Measurements from ENCODE around the gene UBQLN4. TPM values are rescaled to one million over a fixed set of nuclear protein-coding genes. Genes with fewer than 3 reads are reported as not detected.

The UBQLN4 gene
- total RNA-seq, 3 donors from 2014 or later: 22.1 to 27.1 (median 23.3) TPM

GRCh38 chr1:156001021-156001661 is 52.5 kb downstream of the UBQLN4 start:
- no peak for TF ChIP-seq CTCF (IDR thresholded peaks at IDR 0.05)
- TF ChIP-seq POLR2A (IDR thresholded peaks at IDR 0.05): no peak
- TF ChIP-seq POLR2AphosphoS5 (IDR thresholded peaks at IDR 0.05): no peak
- Histone ChIP-seq H3K9me3 (no peaks in the 10 kb centered on the region), H3K4me3 (peak overlapping the region in 1 of 3 donors; percentile 15), H3K36me3 (no peaks in the 10 kb centered on the region), H3K27me3 (no peaks in the 10 kb centered on the region), H3K4me1 (peaks cover 0 to 5% of the 10 kb centered on the region in 2 donors), H3K27ac (peak overlapping the region; percentile 54 to 72)
- peak in 1 of 2 donors; percentile 78 for DNase-seq (ENCODE audit: low spot score in 2 of 2)
- intact Hi-C loops (cut with DNase I; ENCODE audit: low total_unique reads): no loop called here

- H3K4me1 ChIP-seq: peaks cover 0 to 5% of the 10 kb centered on the region in 2 donors
- TF ChIP-seq POLR2AphosphoS5 (IDR thresholded peaks at IDR 0.05) (no peak), POLR2A (IDR thresholded peaks at IDR 0.05) (no peak), CTCF (IDR thresholded peaks at IDR 0.05) (no peak)
- no peak overlapping the region for H3K27ac ChIP-seq
- H3K27me3 ChIP-seq: no peaks in the 10 kb centered on the region
- H3K9me3 ChIP-seq: no peaks in the 10 kb centered on the region
- intact Hi-C loops (cut with DNase I; ENCODE audit: low total_unique reads): no loop called here
- no peak for DNase-seq (ENCODE audit: low spot score in 2 of 2)
- no peaks in the 10 kb centered on the region for H3K36me3 ChIP-seq
- H3K4me3 ChIP-seq: no peak overlapping the region
Measured at GRCh38 chr1:155999964-156000363, 53.6 kb downstream of the UBQLN4 start.

DNA sequence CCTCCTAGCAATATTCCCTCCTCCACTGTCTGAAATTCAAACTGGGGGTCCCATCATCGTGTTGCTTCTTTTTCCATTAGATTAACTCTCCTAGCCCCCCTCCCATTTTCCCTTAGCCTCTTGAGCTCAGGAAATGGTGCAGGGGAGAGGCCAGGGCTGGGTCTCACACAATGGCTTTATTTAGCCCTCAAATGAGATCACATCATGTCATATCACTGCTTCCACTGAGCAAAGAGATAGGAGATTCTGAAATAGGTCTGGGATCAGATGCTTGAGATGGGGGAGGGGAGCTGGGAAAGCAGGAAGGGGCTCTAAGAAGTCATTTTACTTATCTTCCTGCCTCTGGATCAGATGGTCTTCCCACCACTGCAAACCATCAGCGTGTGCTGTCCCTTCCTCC is 57.4 kb downstream of the UBQLN4 start:
- no peak for TF ChIP-seq POLR2AphosphoS5 (IDR thresholded peaks at IDR 0.05)
- TF ChIP-seq POLR2A (IDR thresholded peaks at IDR 0.05): no peak
- no peak for TF ChIP-seq CTCF (IDR thresholded peaks at IDR 0.05)
- no peaks in the 10 kb centered on the region for H3K27me3 ChIP-seq
- no peak for DNase-seq (ENCODE audit: low spot score in 2 of 2)
- H3K9me3 ChIP-seq: no peaks in the 10 kb centered on the region
- peaks cover 0 to 4% of the 10 kb centered on the region in 2 donors for H3K4me1 ChIP-seq
- no peaks in the 10 kb centered on the region for H3K36me3 ChIP-seq
- intact Hi-C loops (cut with DNase I; ENCODE audit: low total_unique reads): no loop called here
- no peak overlapping the region for H3K27ac ChIP-seq
- no peak overlapping the region for H3K4me3 ChIP-seq

DNA sequence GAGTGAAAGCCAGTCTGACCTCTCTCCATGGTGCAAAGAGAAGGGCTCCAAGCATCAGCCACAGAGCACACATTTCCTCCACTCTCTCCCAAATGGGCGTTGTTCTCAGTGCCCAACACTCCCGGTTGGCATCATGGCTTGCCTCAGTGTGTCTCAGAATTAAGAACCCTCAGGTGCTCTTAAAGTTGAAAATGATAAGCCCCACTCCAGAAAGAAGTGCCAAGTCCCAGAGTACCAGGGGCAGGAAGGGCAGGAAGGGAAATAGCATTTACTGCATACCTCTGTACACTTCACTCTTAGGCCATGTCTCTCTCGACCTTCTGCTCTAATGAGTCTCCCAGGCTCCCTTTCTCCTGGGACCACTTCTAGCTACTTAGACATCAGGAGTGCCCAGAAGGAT is 60.0 kb downstream of the UBQLN4 start:
- Histone ChIP-seq H3K4me1 (no peaks in the 10 kb centered on the region), H3K4me3 (no peak overlapping the region), H3K27me3 (no peaks in the 10 kb centered on the region), H3K9me3 (no peaks in the 10 kb centered on the region), H3K27ac (no peak overlapping the region), H3K36me3 (no peaks in the 10 kb centered on the region)
- TF ChIP-seq POLR2A (IDR thresholded peaks at IDR 0.05): no peak
- TF ChIP-seq POLR2AphosphoS5 (IDR thresholded peaks at IDR 0.05): no peak
- TF ChIP-seq CTCF (IDR thresholded peaks at IDR 0.05): no peak
- DNase-seq (ENCODE audit: low spot score in 2 of 2): no peak
- intact Hi-C loops (cut with DNase I; ENCODE audit: low total_unique reads): no loop called here

DNA sequence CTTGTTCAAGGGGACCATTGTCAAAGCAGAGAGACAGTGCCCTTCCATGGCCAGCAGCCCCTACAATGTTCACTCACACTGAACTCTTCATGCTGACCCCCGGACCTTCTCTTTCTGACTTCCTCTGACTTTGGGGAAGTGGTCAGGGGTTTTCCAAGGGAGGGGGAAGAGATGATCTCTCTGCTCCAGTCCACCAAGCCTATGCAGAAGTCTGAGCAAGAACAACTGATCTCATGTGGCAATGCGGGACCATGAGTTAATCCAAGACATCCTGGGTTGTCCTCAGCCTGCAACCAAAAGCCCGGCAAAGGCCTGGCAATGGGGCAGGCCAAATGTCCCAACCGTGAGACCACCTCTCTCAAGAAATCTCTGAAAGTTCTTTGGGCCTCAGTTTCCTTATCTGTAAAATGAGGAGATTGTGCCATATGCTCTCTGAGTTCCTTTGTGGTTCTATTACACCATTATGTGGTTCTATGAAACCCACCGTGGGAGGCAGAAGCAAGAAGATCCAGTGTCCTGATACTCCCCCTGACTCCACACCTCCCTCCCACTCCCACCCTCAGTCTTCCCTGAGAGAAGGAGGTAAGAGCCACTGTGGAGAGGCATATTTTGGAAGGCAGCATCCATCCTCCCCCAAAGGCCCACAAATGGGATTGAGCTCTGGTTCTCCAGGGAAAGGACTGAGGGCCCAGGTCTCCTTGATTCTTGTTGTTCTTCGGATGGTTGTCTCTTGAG is 63.4 kb downstream of the UBQLN4 start:
- no peak for DNase-seq (ENCODE audit: low spot score in 2 of 2)
- TF ChIP-seq CTCF (IDR thresholded peaks at IDR 0.05) (no peak), POLR2A (IDR thresholded peaks at IDR 0.05) (no peak), POLR2AphosphoS5 (IDR thresholded peaks at IDR 0.05) (no peak)
- no peak overlapping the region for H3K4me3 ChIP-seq
- intact Hi-C loops (cut with DNase I; ENCODE audit: low total_unique reads): no loop called here
- no peaks in the 10 kb centered on the region for H3K9me3 ChIP-seq
- H3K27me3 ChIP-seq: no peaks in the 10 kb centered on the region
- no peak overlapping the region for H3K27ac ChIP-seq
- no peaks in the 10 kb centered on the region for H3K36me3 ChIP-seq
- no peaks in the 10 kb centered on the region for H3K4me1 ChIP-seq

Data from breast epithelium (tissue), 4 donors.